ENCODE measurements around the gene KIF25.
"Not testable (repeated sequence)": the region's sequence is repeated elsewhere in the genome, so short reads cannot be mapped to it uniquely, and the experiment has no call there.

The KIF25 gene

DNA sequence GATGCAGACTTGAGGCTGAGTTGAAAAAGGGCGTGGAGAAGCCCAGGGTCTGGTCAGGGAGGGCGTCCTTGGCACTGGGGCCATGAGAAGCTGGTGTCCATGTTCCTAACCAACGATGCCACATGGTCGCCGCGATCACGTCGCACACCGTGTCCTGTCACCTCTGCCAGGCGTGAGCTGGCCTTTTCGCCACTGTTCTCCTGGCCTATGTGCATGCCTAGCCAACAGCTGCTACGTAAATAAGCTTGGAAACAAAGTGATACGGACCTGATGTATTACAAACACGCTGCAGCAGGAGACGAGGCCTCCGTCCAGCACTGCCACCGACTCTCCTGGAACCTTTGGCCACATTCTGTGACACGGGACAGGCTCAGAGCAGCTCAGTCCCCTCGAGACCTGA lies 22.0 kb upstream of the KIF25 start:
- no peak for DNase-seq (ENCODE audit: low spot score)

DNA sequence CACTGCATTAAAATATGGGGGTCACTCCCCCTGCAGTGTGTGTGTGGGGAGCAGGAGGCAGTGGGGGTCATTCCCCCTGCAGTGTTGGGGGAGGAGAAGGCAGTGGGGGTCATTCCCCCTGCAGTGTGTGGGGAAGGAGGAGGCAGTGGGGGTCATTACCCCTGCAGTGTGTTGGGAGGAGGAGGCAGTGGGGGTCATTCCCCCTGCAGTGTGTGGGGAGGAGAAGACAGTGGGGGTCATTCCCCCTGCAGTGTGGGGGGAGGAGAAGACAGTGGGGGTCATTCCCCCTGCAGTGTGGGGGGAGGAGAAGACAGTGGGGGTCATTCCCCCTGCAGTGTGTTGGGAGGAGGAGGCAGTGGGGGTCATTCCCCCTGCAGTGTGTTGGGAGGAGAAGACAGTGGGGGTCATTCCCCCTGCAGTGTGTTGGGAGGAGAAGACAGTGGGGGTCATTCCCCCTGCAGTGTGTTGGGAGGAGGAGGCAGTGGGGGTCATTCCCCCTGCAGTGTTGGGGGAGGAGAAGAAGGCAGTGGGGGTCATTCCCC lies 21.3 kb upstream of the KIF25 start:
- not testable (repeated sequence) for DNase-seq (ENCODE audit: low spot score)

DNA sequence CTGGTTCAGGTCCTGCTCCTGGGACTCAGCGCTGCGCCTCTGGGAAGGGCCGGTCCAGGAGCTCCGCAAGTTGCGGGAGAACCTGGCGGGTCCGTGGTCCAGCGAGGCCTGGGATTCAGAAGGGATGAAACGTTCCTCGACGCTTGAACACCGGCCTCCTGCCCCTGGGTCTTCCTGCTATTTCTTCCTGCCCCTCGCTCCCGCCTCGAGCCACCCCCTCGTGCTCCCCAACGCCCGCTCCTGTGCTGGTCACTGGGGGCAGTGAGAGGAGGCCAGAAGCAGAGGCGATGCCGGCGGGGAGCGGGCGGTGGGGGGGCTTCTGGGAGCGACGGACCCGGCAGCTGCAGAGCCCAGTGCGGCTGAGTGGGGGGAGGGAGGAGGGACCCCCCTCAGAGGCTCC lies 20.8 kb upstream of the KIF25 start:
- no peak for DNase-seq (ENCODE audit: low spot score)

DNA sequence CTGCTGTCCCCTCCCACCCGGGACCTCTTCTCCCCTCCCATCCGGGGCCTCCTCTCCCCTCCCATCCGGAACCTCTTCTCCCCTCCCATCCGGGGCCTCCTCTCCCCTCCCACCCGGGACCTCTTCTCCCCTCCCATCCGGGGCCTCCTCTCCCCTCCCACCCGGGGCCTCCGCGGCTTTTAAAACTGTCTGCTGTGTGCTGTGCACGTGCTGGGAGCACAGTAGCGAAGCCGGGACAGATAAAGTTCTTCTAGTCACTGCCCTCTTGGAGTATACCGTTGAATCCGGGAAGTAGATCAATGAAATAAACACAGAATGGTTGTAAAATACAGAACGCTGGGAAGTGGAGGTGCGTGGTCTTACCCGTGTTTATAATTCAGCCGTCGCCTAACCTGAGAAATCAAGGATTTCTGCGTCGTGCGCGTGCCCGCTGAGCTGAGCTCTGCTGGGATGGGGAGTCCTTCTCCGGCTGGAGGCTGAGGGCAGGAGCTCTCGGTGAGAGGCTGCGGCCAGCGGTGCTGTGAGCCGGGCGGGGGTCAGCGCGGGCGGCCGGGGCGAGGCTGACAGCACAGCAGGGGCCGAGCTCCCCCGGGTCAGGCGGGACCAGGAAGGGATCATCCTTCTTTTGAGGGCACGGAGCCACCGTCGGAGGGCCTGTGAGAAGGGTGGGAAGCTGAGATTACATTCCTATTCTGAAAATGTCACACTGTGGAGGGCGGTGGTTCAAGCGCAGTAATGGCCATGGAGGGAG lies 19.6 kb upstream of the KIF25 start:
- no peak for DNase-seq (ENCODE audit: low spot score)

DNA sequence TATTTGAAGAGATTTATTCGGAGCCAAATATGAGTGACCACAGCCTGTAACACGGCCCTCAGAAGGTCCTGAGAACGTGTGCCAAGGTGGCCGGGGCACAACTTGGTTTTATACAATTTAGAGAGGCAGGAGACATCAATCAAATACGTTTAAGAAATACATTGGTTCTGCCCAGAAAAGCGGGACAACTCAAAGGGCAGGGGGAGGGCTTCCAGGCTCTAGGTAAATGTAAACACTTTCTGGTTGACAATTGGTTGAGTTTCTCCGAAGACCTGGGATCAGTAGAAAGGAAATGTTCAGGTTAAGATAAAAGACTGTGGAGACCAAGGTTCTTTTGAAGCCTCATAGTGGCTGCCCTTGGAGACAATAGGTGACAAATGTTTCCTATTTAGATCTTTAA lies 18.9 kb upstream of the KIF25 start:
- no peak for DNase-seq (ENCODE audit: low spot score)

DNA sequence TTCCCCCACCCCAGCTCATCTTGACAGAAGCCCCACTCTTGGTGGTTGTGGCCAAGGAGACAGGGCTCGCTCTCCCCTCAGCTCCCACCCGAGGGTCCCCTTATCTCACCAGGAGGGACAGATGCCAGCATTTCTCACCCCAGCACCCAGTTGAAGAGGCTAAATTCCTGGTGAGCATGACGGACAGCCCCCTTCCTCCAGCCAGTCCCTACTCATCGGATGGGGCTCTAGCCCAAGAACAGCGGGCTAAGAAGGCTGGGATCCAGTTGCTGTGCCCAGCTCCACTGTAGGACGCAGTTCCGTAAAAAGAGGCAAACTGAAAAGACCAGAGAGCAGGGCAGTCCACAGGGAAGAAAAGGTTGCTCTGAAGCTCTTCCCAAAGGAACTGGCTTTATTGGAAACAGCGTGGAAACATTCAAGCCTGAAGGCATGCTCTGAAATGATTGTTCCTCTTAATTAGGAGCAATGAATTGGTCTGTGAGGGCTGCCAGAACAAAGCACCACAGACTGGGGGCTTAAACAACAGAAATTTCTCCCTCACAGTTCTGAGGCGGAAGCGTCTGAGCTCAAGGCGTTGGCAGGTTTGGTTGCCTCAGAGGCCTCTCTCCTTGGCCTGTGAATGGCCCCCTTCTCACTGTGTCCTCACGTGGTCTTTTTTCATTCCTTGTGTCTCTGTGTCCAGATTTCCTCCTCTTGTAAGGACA lies 17.9 kb upstream of the KIF25 start:
- no peak for DNase-seq (ENCODE audit: low spot score)

DNA sequence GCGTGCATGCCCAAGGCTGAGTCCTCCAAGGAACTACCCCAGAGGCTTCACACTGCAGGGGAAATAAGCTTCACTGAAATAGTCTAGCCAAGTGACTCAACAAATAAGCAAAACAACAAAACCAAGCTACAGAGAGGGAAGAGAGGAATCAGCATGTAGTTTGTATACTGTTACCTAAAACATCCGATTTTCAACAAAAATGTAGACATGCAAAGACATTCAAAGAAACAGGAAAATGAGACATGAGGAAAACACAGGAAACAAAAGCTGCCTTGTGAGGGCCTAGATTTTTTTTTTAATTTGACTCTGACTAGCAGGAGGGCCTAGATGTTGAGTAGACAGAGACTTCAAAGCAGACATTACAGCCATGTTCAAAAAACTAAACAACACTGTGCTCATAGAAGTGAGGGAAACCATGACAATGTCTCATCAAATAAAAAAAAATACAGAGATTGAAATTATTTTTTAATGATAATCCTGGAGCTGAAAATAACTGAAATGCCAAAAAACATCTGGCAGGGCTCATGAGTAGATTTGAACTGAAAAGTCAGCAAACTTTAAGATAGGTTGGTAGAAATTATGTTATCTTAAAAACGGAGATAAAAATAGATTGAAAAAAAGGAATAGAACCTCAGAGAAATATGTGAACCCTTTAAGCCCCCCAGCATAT lies 16.4 kb upstream of the KIF25 start:
- no peak for DNase-seq (ENCODE audit: low spot score)

DNA sequence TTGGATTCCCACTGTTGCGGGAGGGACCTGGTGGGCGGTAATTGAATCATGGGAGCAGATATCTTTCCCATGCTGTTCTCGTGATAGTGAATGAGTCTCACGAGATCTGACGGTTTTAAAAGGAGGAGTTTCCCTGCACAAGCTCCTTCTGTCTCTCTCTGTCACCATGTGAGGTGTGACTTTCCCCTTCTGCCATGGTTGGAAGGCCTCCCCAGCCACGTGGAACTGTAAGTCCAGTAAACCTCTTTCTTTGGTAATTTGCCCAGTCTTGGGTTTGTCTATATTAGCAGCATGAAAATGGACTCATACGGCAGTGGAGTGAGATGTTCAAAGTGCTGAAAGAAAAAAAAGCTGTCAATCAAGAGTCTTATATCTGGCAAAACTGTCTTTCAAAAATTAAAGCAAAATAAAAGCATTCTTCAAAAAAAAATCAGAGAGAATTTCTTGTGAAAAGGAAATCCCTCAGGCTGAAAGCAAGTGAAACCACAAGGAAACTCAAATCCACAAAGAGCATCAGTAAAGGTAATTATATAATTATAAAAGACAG lies 15.5 kb upstream of the KIF25 start:
- no peak for DNase-seq (ENCODE audit: low spot score)

DNA sequence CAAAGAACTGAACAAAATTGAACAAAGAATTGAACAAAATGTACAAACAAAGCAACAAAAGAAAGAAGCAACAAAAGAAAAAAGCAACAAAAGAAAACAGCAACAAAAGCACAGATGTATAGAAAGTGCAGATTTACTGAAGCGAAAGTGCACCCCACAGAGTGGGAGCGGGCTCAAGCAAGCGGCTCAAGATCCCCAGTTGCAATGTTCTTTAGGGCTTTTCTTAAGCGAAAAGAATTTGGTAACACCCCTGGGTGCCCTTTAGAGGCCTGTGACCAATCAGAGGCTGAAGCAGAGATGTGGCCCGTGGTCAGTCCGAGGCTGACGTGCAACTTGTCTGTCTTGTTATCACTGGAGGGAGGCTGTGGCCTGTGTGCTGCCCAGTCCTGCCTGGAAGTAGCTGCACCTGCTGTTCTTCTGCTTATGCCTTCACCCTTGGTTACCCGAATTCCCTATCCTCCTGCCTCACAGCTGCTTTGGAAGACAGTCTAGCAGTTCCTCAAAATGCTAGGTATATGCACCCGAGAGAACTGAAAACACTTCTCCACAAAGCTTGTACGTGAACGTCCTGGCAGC lies 13.2 kb upstream of the KIF25 start:
- DNase-seq (ENCODE audit: low spot score): no peak

DNA sequence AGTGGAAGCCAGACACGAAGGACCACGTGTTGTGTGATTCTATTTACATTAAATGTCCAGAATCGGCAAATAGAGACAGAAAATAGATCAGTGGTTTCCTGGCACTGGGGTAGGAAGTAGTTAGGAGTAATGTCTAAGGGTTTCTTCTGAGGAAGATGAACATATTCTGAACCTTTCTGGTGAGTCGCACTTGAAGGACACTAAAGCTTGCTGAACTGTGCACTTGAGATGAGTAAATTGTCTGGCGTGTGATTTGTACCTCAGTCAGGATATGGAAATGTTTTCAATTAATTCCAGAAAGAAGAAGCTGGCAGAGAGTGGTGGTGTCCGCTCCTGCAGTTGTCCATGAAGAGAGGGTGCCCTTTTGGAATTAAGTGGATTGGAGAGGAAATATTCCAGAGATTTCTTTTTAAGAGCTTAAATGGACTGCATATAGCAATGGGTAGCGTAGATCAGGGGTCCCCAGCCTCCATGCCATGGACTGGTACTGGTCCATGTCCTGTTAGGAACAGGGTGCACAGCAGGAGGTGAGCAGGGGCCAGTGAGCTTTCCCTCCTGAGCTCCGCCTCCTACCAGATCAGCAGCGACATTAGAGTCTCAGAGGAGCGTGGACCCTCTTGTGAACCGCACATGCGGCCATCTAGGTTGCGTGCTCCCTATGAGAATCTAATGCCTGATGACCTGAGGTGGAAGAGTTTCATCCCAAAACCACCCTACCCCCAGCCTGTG lies 12.4 kb upstream of the KIF25 start:
- DNase-seq (ENCODE audit: low spot score): no peak

DNA sequence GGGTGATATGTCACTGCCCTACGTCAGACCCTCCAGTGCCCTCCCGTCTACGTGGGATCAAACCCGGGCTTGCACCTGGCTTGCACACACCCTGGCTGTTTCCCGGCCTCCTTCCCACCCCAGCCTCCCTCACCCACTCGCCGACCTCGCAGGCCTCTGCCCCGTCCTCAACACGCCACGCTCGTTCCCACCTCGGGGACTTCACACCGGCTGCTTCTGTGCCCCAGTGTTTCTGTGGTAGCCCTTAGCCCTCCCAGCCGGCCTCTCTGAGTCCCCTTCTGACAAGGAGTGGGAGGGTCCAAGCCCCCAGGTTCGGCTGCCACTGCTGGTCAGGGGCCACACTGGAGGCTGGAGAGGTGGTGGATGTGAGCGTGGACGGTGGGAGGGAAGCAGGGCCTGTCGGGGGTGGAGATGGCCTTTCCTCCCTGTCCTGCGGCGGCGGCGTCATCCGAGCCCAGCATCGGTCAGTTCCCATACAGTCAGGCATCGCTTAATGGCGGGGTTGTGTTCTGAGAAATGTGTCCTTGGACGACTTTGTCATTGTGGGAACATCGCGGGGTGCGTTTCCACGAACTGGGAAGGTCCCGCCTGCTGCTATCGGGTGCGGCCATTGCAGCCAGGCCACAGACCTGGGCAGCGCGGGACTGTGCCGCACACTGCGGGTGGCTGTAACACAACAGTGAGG lies 11.4 kb upstream of the KIF25 start:
- no peak for DNase-seq (ENCODE audit: low spot score)

DNA sequence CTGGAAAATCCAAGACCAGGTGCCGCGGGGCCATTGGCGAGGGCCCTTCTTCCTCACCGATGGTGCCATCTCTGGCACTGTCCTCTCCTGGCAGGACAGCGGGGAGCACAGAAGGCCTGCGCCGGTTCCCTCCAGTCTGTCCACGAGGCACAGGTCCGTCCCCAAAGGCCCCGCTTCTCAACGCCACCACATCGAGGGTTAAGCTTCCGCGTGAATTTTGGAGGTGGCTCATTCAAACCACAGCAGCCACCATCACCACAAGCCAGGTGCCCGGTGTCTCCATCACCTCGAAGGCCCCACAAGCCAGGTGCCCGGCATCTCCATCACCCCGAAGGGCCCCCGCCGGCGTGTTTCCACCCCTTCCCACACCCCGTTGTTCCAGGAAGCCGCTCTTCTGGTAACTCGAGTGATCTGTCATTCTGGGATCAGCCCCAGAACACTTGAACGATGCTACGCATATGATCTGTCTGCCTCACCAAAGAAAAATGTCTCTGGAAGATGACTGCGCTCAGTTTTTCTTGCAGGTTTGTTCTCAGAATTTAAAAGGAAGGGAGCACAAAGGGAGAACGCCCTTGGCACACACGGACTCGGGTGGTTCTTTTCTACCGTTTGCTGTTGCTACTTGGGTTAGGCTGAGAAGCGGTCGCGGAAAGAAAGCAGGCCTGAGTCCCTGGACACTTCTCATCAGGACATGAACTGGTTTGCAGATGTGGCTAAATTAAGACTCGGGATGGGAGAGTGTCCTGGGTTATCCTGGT lies 9.9 kb upstream of the KIF25 start:
- DNase-seq (ENCODE audit: low spot score): no peak

DNA sequence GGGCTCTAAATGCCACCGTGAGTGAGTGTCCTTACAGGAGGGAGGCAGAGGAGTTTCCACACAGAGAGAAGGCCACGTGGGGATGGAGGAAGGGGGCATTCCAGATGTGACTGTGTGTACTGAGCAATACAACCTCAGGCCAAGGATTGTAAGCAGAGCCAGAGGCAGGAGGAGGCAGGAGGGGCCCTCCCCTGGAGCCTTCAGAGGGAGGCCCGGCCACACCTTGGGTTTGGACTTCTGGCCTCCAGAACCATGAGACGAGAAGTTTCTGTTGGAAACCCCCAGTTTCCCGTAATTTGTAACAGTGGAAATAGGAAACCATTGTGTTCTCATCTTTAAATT lies 9.3 kb upstream of the KIF25 start:
- no peak for DNase-seq (ENCODE audit: low spot score)

DNA sequence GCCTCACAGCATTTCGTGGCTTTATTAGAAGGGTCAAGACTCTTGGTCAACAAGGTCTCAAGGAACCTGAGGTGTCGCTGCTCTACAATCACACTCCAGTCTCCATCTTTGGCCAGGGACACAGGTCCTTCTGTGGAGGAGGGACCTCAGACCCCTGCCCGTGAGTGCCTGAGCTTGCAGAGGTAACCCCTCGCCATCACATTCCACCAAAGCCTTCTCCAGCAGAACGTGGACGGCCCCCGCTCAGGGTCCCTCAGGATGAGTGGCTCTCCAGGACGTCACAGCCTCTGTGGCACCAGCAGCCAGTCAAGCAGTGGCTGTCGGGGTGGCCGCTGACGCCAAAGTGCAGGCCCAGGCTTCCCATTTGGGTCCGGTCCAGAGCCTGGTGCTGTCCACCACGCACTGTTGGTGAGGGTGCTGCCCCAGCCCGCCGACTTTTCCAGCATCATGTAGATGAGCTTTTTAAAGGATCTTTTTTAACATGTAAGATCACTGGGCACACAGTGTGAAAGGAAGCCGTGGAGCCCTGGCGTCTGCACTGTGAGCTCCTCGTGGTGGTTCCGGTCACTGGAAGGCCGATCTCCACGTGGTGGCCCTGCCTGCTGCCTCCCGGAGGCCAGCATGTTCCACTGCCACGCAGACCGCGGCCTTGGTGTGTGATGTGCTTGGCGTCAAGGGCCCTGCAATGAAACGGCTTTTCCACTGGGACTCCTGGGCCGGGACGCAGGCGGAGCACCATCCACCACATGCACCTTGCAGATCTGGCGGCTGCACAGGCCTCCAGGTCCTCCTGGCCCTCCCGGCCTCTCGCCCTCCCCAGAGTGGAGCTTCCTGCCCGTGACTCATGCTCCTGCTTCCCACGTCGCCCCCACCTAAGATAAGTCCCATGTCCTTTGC lies 8.3 kb upstream of the KIF25 start:
- DNase-seq (ENCODE audit: low spot score): no peak

DNA sequence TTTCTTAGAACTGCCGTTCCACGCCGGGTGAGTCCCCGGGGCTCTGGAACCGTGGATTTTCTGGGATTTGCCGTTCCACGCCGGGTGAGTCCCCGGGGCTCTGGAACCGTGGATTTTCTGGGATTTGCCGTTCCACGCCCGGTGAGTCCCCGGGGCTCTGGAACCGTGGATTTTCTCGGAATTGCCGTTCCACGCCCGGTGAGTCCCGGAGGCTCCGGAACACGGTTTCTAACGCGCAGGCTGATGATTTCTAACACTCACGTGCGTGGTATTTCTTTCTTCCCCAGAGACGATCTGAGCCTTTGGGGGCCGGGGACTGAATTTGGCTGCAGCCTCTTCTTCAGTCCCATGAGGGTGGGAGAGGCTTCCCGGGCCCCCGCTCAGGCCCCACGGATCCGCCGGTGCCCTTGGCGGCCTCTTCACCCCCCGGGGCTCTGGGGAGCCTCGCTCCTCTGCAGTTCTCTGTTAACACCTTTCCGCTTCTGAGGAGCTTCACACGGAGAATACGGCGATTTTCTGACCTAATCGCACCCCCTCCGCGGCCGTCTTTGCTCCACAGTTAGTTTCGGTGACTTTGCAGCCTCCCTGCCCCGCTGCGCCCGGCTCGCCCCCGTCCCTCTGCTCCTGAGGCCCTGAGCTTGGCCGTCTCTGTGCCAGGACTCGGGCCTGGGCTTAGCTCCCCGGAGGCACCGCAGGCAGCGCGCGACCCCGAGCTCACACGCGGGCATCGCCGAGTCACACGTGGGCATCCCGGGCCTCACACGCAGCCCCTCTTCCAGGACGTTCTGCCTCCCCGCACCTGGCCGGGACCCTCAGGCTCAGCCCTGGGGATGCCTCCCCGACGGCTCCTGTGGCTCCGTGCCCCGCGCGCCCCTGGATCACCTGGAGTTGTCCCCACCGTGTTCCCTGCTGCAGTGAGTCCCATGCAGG lies 7.2 kb upstream of the KIF25 start:
- no peak for DNase-seq (ENCODE audit: low spot score)

DNA sequence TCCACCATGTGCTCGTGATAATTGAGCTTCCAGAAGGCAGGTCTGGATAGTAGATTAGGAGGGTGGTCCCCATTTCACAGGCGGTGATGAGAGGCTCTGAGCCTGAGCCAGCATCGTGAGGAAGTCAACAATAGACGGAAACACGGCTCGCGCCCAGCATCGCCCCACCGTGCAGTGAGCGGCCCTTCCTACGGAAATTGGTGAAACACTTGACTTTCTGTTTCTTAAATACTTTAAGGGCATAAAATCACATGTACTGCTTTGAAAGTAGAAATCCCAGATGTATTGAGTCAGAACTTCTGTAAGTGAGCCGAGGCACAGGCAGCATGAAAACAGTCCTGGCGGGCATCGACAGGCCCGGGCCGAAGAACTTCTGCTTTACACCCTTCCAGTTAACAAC lies 4.3 kb upstream of the KIF25 start:
- DNase-seq (ENCODE audit: low spot score): no peak

DNA sequence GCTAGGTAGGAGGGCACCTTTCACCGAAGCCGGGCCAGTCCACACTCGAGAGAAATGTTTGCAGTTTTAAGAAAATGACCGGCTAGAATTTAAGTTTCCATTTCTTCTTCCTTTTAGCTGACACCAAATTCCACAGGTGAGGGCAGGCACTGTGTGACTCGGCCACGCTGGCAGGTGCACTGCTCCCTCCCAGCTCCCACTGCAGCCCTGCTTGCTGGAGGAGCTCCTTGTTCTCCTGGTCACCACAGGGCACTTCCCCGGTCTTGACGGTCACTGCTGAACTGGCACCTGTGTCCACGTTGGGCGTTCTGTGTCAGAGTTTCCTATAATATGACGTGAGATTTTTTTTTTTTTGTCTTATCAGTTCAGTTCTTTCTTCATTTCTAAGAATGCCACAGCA lies 3.6 kb upstream of the KIF25 start:
- no peak for DNase-seq (ENCODE audit: low spot score)

DNA sequence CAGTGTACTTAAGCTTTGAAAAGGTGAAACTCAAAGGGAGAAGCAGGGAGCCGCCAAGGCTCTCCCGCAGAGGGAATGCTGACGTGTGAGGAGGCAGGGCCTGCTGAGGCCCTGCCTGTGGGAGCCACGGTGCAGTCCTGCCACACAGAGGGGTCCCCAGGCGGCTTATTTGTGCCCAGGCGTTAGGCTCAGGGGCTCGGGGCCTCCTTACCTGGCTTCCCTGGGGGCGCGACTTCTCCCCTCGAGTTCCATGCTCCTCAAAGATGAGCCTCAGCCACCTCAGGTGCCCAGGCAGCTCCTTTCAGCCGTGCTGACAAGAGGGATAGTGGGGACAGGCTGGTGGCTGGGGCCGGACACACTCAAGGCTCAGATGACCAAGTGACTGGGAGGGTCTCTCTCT lies 2.2 kb upstream of the KIF25 start:
- no peak for DNase-seq (ENCODE audit: low spot score)
